T-cell (primary cell): ENCODE data around the gene GPR39. TPM values are rescaled to one million over a fixed set of nuclear protein-coding genes. Genes with fewer than 3 reads are reported as not detected.

Experiments used
- ATAC-seq, 4 experiments: fragments of 200-7000 bp in 3 of 4; fragments of 150-1000 bp in 1 of 4; cut with Tn5 transposase; replicated peaks in 1 of 4; 1 replicate in 3 of 4; 2 replicates in 1 of 4; pipeline ENCODE4 v1.10.0; 2021; ENCODE audit warnings: moderate library complexity in 3 of 4, mild to moderate bottlenecking in 2 of 4, moderate number of reproducible peaks in 1 of 4
- CTCF ChIA-PET, 2 donors: fragments of 300-600 bp; sonication (Branson Sonifier 250); formaldehyde crosslinking; loops; one replicate each; lab custom pipeline; 2022; ENCODE audit warnings: antibody characterized with exemption in 2 of 2; lab: Charles Lee
- POLR2A ChIA-PET, 2 donors: fragments of 300-600 bp; sonication (Branson Sonifier 250); formaldehyde crosslinking; loops; one replicate each; lab custom pipeline; 2022; ENCODE audit warnings: antibody characterized with exemption in 2 of 2; lab: Charles Lee
- DNase-seq, 35 experiments: peaks; one replicate each; pipeline versions ENCODE4 v3.0.0 to v3.0.0-alpha.2; 2013 to 2023
- H3K27ac ChIP-seq: one replicate; pipeline ENCODE4 v1.5.1; 2013; ENCODE audit warnings: low read length
- H3K27me3 ChIP-seq, 2 experiments: replicated peaks in 1 of 2; 1 replicate in 1 of 2; 2 replicates in 1 of 2; pipeline versions ENCODE4 v1.6.1 to v1.7.0; 2013; ENCODE audit warnings: low read length in 1 of 2, mixed read lengths in 1 of 2; ENCODE audit not compliant: control insufficient read depth in 2 of 2, insufficient read depth in 2 of 2; ENCODE audit errors: extremely low read depth in 1 of 2
- H3K36me3 ChIP-seq, 2 donors: 1 replicate in 1 of 2; 2 replicates in 1 of 2; pipeline versions ENCODE4 v1.6.1 to v1.7.0; 2013; ENCODE audit warnings: low read length in 1 of 2; ENCODE audit not compliant: control insufficient read depth in 2 of 2, insufficient read depth in 1 of 2; ENCODE audit errors: extremely low read depth in 1 of 2
- H3K4me1 ChIP-seq, 2 experiments: 1 replicate in 1 of 2; 2 replicates in 1 of 2; pipeline versions ENCODE4 v1.6.1 to v1.7.0; 2013; ENCODE audit warnings: low read length in 2 of 2, mixed read lengths in 1 of 2; ENCODE audit not compliant: insufficient read depth in 2 of 2, control insufficient read depth in 1 of 2; ENCODE audit errors: extremely low read depth in 1 of 2
- H3K4me3 ChIP-seq, 2 donors: 1 replicate in 1 of 2; 2 replicates in 1 of 2; pipeline versions ENCODE4 v1.5.1 to v1.7.0; 2013; ENCODE audit warnings: mild to moderate bottlenecking in 2 of 2, low read length in 1 of 2, moderate library complexity in 1 of 2; ENCODE audit not compliant: control insufficient read depth in 1 of 2; ENCODE audit errors: extremely low read depth in 1 of 2
- H3K9me3 ChIP-seq: 2 replicates; pipeline ENCODE4 v1.7.0; 2013
- H3K27ac Mint-ChIP-seq, 2 donors: one replicate each; pipeline ENCODE4 v1.8.0; 2020 to 2021; ENCODE audit warnings: mild to moderate bottlenecking in 2 of 2, mixed read lengths in 2 of 2
- H3K27me3 Mint-ChIP-seq, 2 donors: one replicate each; pipeline ENCODE4 v1.8.0; 2021 to 2022; ENCODE audit warnings: mixed read lengths in 2 of 2
- H3K36me3 Mint-ChIP-seq: one replicate; pipeline ENCODE4 v1.8.0; 2021; ENCODE audit warnings: mixed read lengths
- H3K4me1 Mint-ChIP-seq, 3 donors: one replicate each; pipeline ENCODE4 v1.8.0; 2020 to 2022; ENCODE audit warnings: mixed read lengths in 3 of 3, mild to moderate bottlenecking in 1 of 3
- H3K4me3 Mint-ChIP-seq, 3 donors: one replicate each; pipeline ENCODE4 v1.8.0; 2020 to 2022; ENCODE audit warnings: mild to moderate bottlenecking in 3 of 3, mixed read lengths in 3 of 3, moderate library complexity in 3 of 3
- H3K9me3 Mint-ChIP-seq, 3 donors: one replicate each; pipeline ENCODE4 v1.8.0; 2020 to 2022; ENCODE audit warnings: mixed read lengths in 3 of 3
- WGBS: methylation state at CpG from one replicate; pipeline ENCODE4 v1.1.5; 2013; ENCODE audit warnings: missing lambda C conversion rate; ENCODE audit not compliant: insufficient coverage; 5-methylcytosine and 5-hydroxymethylcytosine counted together
- total RNA-seq, 35 experiments: library from RNA in 6 of 35; stranded (reverse) in 6 of 35; fragments of 120-200 nt in 1 of 35; gene quantifications; one replicate each; pipeline versions ENCODE4 v1.2.1 to v1.2.4 and lab custom pipeline; 2013 to 2026

GPR39 gene
- total RNA-seq, 5 donors from 2014 or later (not counting 1 experiment from before 2014, with no cell fraction given): not detected

DNA sequence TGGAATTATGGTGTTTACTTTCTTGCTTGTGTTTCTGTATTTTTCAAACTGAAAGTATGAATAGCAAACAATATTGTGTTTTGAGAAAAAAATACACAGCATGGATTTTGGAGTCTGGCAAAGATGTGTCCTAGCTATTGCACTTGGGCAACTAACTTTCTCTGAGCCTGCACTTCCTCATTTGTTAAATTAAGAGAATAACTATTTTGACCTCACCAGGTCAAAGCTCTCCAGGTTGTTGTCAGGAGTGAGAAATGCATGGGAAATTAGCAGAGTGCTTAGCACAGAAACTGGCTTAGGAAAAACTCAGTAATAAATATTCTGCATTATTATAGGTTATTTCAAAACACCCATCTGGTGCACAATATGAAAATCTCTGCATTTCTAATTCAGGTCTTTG is 225.2 kb downstream of the GPR39 start:
- Mint-ChIP-seq H3K4me1 (no peaks in the 10 kb centered on the region), H3K9me3 (no peaks in the 10 kb centered on the region), H3K27me3 (peaks cover 0 to 1% of the 10 kb centered on the region in 2 donors), H3K36me3 (no peaks in the 10 kb centered on the region), H3K4me3 (no peak overlapping the region), H3K27ac (no peak overlapping the region)
- no peak overlapping the region for H3K27ac ChIP-seq
- DNase-seq: no peak
- no peak overlapping the region for H3K4me3 ChIP-seq
- H3K4me1 ChIP-seq: no peaks in the 10 kb centered on the region
- H3K27me3 ChIP-seq: peaks cover 0 to 4% of the 10 kb centered on the region in 2 experiments
- no peaks in the 10 kb centered on the region for H3K36me3 ChIP-seq
- CTCF ChIA-PET: no interaction called here
- H3K9me3 ChIP-seq: no peaks in the 10 kb centered on the region
- POLR2A ChIA-PET: no interaction called here
- ATAC-seq: no peak

- Mint-ChIP-seq H3K4me3 (no peak overlapping the region), H3K27me3 (peaks cover 0 to 1% of the 10 kb centered on the region in 2 donors), H3K9me3 (no peaks in the 10 kb centered on the region), H3K36me3 (no peaks in the 10 kb centered on the region), H3K4me1 (no peaks in the 10 kb centered on the region), H3K27ac (no peak overlapping the region)
- DNase-seq (no peak), ATAC-seq (no peak)
- Histone ChIP-seq H3K27me3 (peaks cover 0 to 4% of the 10 kb centered on the region in 2 experiments), H3K4me1 (no peaks in the 10 kb centered on the region), H3K27ac (no peak overlapping the region), H3K9me3 (no peaks in the 10 kb centered on the region), H3K4me3 (no peak overlapping the region), H3K36me3 (no peaks in the 10 kb centered on the region)
- ChIA-PET POLR2A (no interaction called here), CTCF (no interaction called here)
- 80% methylated on average over 1 of the region's 2 CpGs for WGBS
Measured at GRCh38 chr2:132642415-132642814, 225.8 kb downstream of the GPR39 start.

- ATAC-seq: no peak
- DNase-seq: no peak
- Mint-ChIP-seq H3K36me3 (no peaks in the 10 kb centered on the region), H3K4me3 (no peak overlapping the region), H3K9me3 (peaks cover 0 to 8% (median 0%) of the 10 kb centered on the region in 3 donors), H3K4me1 (no peaks in the 10 kb centered on the region), H3K27ac (no peak overlapping the region), H3K27me3 (peaks cover 1 to 12% of the 10 kb centered on the region in 2 donors)
- Histone ChIP-seq H3K27me3 (peaks cover 0 to 4% of the 10 kb centered on the region in 2 experiments), H3K9me3 (no peaks in the 10 kb centered on the region), H3K4me3 (no peak overlapping the region), H3K4me1 (no peaks in the 10 kb centered on the region), H3K27ac (no peak overlapping the region), H3K36me3 (no peaks in the 10 kb centered on the region)
- POLR2A ChIA-PET: no interaction called here
- 85% methylated on average over 35 of the region's 35 CpGs for WGBS
- CTCF ChIA-PET: interaction anchor here in 1 of 2 donors (0.6 kb wide), 1 partner anchor 1811 kb away, joined by 4 read pairs; no protein-coding TSS in a partner anchor
Measured at GRCh38 chr2:132645176-132645575, 228.6 kb downstream of the GPR39 start.

DNA sequence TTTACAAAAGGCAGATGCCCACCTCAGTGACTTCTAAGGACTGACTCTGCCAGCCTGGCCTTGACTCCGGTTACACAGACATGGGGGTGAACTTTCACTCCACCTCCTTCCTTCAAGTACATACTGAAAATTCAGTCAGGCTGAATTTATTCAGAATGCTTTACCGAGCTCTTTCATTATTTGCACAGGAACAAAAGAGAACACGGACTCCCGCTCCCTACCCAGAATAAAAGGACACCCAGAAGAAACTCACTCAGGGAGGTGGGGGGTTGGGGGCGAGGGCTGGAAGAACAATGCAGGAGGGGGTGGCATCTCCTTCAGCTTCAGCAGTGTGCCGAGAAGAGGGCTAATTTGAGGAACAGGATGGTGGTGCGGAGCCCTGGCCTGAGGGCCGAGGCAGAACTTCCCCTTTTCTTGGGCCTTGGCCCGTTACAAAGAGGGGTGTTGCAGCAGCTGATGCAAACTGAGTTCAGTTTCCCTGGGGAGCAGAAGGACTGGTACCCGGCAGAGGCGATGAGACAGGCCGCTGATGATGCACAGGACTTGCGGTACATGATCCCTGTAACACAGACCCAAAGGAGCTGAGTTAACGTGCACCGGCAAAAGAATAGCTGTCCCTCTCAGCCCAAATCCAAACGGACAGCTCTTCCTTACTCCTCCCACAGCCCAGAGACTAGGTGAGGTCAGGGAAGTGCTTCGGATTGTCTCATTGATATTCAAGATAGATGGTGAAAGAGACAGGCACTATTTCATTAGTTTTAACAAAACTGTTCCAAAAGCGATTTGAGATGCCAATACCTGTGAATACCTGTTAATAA is 229.3 kb downstream of the GPR39 start:
- POLR2A ChIA-PET: no interaction called here
- H3K27ac Mint-ChIP-seq: no peak overlapping the region
- no peaks in the 10 kb centered on the region for H3K4me1 Mint-ChIP-seq

DNA sequence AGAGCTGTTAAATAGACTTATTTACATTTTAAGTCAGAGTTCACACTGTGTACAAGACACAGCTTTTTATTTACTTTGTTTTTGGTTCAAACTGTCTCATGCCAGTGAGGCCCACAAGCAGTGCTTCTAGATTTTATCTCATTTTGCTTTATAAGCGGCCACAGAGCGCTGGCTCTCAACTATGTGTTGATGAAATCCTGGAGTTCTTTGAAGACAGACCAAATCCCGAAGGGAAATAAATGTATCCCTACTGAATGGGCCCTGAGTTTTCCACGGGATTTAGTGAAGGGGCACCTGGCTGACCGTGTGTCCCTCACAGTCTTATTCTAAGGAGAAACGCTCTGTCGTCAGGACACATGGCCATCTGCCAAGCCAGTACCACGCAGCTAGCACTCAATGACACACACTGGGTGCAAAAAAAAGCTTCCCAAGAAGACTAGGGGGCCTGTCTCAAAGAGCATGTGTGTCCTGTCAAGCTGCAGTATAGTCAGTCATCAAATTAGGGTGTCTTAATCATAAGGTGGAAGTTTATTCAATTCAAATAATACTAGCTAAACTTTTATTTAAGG is 230.0 kb downstream of the GPR39 start:
- Histone ChIP-seq H3K36me3 (no peaks in the 10 kb centered on the region), H3K4me1 (no peaks in the 10 kb centered on the region), H3K9me3 (no peaks in the 10 kb centered on the region), H3K27me3 (peaks cover 0 to 4% of the 10 kb centered on the region in 2 experiments), H3K27ac (no peak overlapping the region), H3K4me3 (no peak overlapping the region)
- DNase-seq (no peak), ATAC-seq (no peak)
- ChIA-PET CTCF (no interaction called here), POLR2A (no interaction called here)
- Mint-ChIP-seq H3K4me3 (no peak overlapping the region), H3K27me3 (peaks cover 1 to 12% of the 10 kb centered on the region in 2 donors), H3K36me3 (no peaks in the 10 kb centered on the region), H3K4me1 (no peaks in the 10 kb centered on the region), H3K27ac (no peak overlapping the region), H3K9me3 (peaks cover 0 to 9% (median 0%) of the 10 kb centered on the region in 3 donors)
- WGBS: 87% methylated on average over 7 of the region's 8 CpGs

More for the DNA sequence above, 229.3 kb downstream of the GPR39 start:
- Histone ChIP-seq H3K36me3 (no peaks in the 10 kb centered on the region), H3K9me3 (no peaks in the 10 kb centered on the region), H3K4me1 (no peaks in the 10 kb centered on the region), H3K27ac (no peak overlapping the region), H3K4me3 (no peak overlapping the region), H3K27me3 (peaks cover 0 to 4% of the 10 kb centered on the region in 2 experiments)
- no peaks in the 10 kb centered on the region for H3K36me3 Mint-ChIP-seq
- ATAC-seq: no peak
- 41% methylated on average over 10 of the region's 18 CpGs for WGBS
- no peak for DNase-seq
- H3K9me3 Mint-ChIP-seq: peaks cover 0 to 8% (median 0%) of the 10 kb centered on the region in 3 donors
- H3K27me3 Mint-ChIP-seq: peaks cover 1 to 12% of the 10 kb centered on the region in 2 donors
- CTCF ChIA-PET: interaction anchor here in 1 of 2 donors (0.6 kb wide), 1 partner anchor 1812 kb away, joined by 4 read pairs; no protein-coding TSS in a partner anchor
- no peak overlapping the region for H3K4me3 Mint-ChIP-seq

DNA sequence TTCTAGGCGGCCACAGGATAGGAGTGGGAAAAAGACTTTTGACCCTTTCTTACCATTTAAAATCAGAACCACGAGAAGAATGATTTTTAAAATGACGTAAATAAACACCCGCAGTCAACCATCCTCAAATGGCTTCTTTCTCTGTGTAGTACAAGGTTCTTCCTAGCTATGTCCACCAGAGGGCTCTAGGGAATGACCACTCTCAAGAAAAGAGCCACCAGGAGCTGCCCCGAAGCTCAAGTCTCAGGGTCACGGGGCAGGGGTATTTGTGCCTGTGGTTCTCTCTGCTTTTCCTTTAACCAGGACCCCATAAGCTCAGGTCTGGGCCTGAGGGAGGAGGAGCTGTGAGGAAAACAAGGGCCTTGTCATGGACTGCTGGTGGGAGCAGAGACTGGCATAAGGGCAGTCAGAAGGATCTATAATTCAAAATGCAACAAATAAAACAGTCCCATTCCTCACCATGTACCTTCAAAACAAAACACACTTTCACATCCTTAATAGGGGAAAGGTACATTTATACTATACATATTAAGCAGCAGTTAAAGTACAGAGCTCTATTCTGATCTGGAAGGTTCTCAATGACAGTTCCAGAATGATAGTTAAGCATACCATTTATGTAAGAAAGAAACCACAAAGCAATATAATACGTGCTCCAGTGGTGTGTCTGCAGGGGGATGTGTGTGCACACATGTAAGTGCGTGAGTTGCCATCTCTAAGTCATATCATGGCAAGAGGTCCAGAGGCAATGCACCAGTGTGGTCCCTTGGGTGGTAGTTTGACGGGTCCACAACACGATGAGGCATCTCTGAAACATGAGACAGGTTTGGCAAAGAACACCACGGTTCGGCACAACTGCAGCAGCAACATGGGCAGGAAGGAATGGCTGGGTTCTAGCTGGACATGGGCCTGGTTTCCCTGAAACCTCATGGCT is 234.8 kb downstream of the GPR39 start:
- ChIA-PET CTCF (no interaction called here), POLR2A (no interaction called here)
- H3K27ac Mint-ChIP-seq: no peak overlapping the region
- WGBS: 82% methylated on average over 6 of the region's 12 CpGs
- no peaks in the 10 kb centered on the region for H3K4me1 Mint-ChIP-seq
- H3K4me3 Mint-ChIP-seq: no peak overlapping the region
- no peaks in the 10 kb centered on the region for H3K36me3 Mint-ChIP-seq
- Histone ChIP-seq H3K27ac (no peak overlapping the region), H3K4me1 (no peaks in the 10 kb centered on the region), H3K9me3 (no peaks in the 10 kb centered on the region), H3K4me3 (no peak overlapping the region), H3K27me3 (no peaks in the 10 kb centered on the region), H3K36me3 (no peaks in the 10 kb centered on the region)
- peaks cover 0 to 19% (median 3%) of the 10 kb centered on the region in 3 donors for H3K9me3 Mint-ChIP-seq
- DNase-seq (no peak), ATAC-seq (no peak)
- H3K27me3 Mint-ChIP-seq: peaks cover 0 to 16% of the 10 kb centered on the region in 2 donors
